Measurements from ENCODE around the gene TOMM7. TPM values are rescaled to one million over a fixed set of nuclear protein-coding genes. Genes with fewer than 3 reads are reported as not detected.

Gene TOMM7
- total RNA-seq, 4 donors from 2014 or later: 139 to 212 (median 163) TPM

DNA sequence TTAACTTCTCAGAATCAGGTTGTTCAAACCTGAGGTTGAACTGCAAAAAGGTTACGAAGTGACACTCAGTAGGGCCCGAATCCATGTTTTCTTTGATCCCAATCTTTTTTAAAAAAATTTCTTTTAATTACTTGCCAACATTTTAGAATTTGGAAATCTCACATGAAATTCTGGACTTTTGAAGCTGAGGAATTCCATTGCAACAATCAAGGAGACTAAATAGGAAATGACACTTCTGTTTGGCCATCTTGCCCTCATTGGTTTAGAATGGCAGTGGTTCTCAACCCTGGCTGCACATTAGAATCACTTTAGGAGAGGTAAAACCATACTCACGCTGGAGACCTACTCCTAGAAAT lies 471 bp upstream of the TOMM7 start:
- TF ChIP-seq, protein P1, sequence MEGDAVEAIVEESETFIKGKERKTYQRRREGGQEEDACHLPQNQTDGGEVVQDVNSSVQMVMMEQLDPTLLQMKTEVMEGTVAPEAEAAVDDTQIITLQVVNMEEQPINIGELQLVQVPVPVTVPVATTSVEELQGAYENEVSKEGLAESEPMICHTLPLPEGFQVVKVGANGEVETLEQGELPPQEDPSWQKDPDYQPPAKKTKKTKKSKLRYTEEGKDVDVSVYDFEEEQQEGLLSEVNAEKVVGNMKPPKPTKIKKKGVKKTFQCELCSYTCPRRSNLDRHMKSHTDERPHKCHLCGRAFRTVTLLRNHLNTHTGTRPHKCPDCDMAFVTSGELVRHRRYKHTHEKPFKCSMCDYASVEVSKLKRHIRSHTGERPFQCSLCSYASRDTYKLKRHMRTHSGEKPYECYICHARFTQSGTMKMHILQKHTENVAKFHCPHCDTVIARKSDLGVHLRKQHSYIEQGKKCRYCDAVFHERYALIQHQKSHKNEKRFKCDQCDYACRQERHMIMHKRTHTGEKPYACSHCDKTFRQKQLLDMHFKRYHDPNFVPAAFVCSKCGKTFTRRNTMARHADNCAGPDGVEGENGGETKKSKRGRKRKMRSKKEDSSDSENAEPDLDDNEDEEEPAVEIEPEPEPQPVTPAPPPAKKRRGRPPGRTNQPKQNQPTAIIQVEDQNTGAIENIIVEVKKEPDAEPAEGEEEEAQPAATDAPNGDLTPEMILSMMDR (IDR thresholded peaks at IDR 0.05): no peak
- DNase-seq (ENCODE audit: low spot score) (no peak), ATAC-seq (ENCODE audit: low FRiP score) (peak; percentile 15)

- TF ChIP-seq, protein P1 (IDR thresholded peaks at IDR 0.05): no peak
- no peak for ATAC-seq (ENCODE audit: low FRiP score)
- no peak for DNase-seq (ENCODE audit: low spot score)
These were observed 755 bp downstream of the TOMM7 start for GRCh38 chr7:22821702-22822485.

- ATAC-seq (ENCODE audit: low FRiP score) (no peak), DNase-seq (ENCODE audit: low spot score) (no peak)
- TF ChIP-seq, protein P1 (IDR thresholded peaks at IDR 0.05): no peak
These were observed 3.2 kb downstream of the TOMM7 start for GRCh38 chr7:22819476-22819875.

DNA sequence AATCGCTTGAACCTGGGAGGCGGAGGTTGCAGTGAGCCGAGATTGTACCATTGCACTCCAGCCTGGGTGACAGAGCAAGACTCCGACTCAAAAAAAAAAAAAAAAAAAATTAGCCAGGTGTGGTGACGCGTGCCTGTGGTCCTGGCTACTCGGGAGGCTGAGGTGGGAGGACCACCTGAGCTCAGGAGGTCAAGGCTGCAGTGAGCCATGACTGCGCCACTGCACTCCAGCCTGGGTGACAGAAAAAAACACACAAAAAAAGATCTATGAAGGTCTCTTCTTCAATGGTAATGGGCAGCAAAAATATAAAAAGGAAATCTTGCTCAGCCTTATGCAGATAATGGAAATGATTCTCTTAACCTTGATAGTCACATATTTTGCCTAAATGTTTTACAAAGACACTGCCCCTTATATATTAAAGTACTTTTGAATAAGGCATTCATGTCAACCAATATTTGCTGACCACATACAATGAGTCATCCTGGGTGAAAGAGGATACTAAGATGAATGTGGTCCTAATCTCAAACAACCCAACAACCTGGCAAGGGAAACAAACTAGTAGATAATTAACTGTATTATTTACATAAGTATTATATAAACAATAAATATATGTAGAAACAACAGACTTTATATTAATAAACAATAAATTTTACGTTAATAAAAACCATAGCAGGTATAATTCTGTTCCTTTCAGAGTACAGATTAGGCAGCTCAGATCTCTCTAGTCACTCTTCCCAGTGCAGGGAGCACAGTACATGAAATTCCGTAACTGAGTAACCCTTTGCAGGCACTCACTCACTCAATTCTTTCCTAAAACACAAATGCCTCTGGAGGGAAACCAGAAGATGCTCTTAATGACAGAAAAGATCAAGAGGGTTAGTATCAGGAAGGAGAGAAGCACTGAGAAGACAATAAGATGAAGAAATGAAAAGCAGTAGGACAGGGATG lies 8.1 kb downstream of the TOMM7 start:
- DNase-seq (ENCODE audit: low spot score) (no peak), ATAC-seq (ENCODE audit: low FRiP score) (no peak)
- TF ChIP-seq, protein P1 (IDR thresholded peaks at IDR 0.05): no peak

DNA sequence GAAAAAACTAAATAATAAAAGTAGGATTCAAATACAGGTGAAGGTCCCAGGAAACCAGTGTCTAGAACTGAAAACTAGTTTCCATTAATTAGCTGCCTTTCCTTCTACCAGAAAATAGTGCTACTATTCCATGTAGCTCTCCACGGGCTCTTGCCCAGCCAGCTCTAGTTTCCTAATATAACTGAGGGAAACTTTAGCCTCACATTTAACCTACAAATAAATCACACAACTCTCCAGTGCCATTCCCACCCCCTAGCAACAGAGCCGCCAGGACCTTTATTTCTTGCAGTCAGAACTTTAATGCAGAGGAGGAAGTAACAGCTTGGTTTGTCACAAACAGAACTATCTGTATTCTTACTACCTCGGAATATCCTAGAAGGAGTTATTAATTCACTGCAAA lies 10.3 kb downstream of the TOMM7 start:
- TF ChIP-seq, protein P1 (IDR thresholded peaks at IDR 0.05): no peak
- DNase-seq (ENCODE audit: low spot score) (no peak), ATAC-seq (ENCODE audit: low FRiP score) (no peak)

GRCh38 chr7:22811746-22812280 lies 10.8 kb downstream of the TOMM7 start:
- ATAC-seq (ENCODE audit: low FRiP score): no peak
- TF ChIP-seq, protein P1 (IDR thresholded peaks at IDR 0.05): no peak

More at GRCh38 chr7:22811746-22812280, 10.8 kb downstream of the TOMM7 start:
- no peak for DNase-seq (ENCODE audit: low spot score)

Data from omental fat pad (tissue), 4 donors.